ENCODE results near the gene RMND1.
"Not testable (repeated sequence)": the region's sequence is repeated elsewhere in the genome, so short reads cannot be mapped to it uniquely, and the experiment has no call there.

The RMND1 gene

GRCh38 chr6:151481786-151482185 lies 29.9 kb upstream of the RMND1 start:
- H3K27ac Mint-ChIP-seq = no peak overlapping the region
- H3K9me3 Mint-ChIP-seq = no peaks in the 10 kb centered on the region
- H3K4me3 Mint-ChIP-seq = no peak overlapping the region
- ATAC-seq (replicated peaks) (no peak), DNase-seq (no peak)
- H3K27me3 Mint-ChIP-seq = no peaks in the 10 kb centered on the region
- H3K4me1 Mint-ChIP-seq = peaks cover 11 to 17% of the 10 kb centered on the region in 2 donors
- H3K36me3 Mint-ChIP-seq = peaks cover 0 to 4% of the 10 kb centered on the region in 2 donors

- Mint-ChIP-seq H3K27me3 (no peaks in the 10 kb centered on the region), H3K4me1 (peaks cover 11 to 22% of the 10 kb centered on the region in 2 donors), H3K4me3 (no peak overlapping the region), H3K36me3 (peaks cover 0 to 4% of the 10 kb centered on the region in 2 donors), H3K27ac (no peak overlapping the region), H3K9me3 (no peaks in the 10 kb centered on the region)
- DNase-seq (no peak), ATAC-seq (replicated peaks) (no peak)
These were observed 26.7 kb upstream of the RMND1 start for GRCh38 chr6:151478670-151479069.

GRCh38 chr6:151477726-151478125 lies 25.8 kb upstream of the RMND1 start:
- Mint-ChIP-seq H3K36me3 (peaks cover 0 to 4% of the 10 kb centered on the region in 2 donors), H3K4me3 (no peak overlapping the region), H3K27ac (no peak overlapping the region), H3K27me3 (no peaks in the 10 kb centered on the region), H3K4me1 (peaks cover 11 to 22% of the 10 kb centered on the region in 2 donors), H3K9me3 (no peaks in the 10 kb centered on the region)
- ATAC-seq (replicated peaks) = no peak
- no peak for DNase-seq

GRCh38 chr6:151475653-151476523 lies 24.0 kb upstream of the RMND1 start:
- DNase-seq (no peak), ATAC-seq (replicated peaks) (peak in 1 of 2 donors; percentile 50)
- Mint-ChIP-seq H3K9me3 (no peaks in the 10 kb centered on the region), H3K4me1 (peaks cover 0 to 5% of the 10 kb centered on the region in 2 donors), H3K27me3 (no peaks in the 10 kb centered on the region), H3K27ac (no peak overlapping the region), H3K4me3 (no peak overlapping the region), H3K36me3 (peaks cover 4% of the 10 kb centered on the region in 2 donors)

GRCh38 chr6:151464702-151465101 lies 12.8 kb upstream of the RMND1 start:
- H3K27me3 Mint-ChIP-seq = no peaks in the 10 kb centered on the region
- DNase-seq = no peak
- H3K36me3 Mint-ChIP-seq = peaks cover 19 to 38% of the 10 kb centered on the region in 2 donors
- H3K4me3 Mint-ChIP-seq = no peak overlapping the region
- no peak overlapping the region for H3K27ac Mint-ChIP-seq
- H3K4me1 Mint-ChIP-seq = peaks cover 8% of the 10 kb centered on the region in 2 donors
- no peak for ATAC-seq (replicated peaks)
- H3K9me3 Mint-ChIP-seq = no peaks in the 10 kb centered on the region

GRCh38 chr6:151461673-151462072 lies 9.7 kb upstream of the RMND1 start:
- Mint-ChIP-seq H3K27me3 (no peaks in the 10 kb centered on the region), H3K36me3 (peaks cover 13 to 29% of the 10 kb centered on the region in 2 donors), H3K4me1 (peaks cover 5 to 8% of the 10 kb centered on the region in 2 donors), H3K27ac (no peak overlapping the region), H3K4me3 (no peak overlapping the region), H3K9me3 (no peaks in the 10 kb centered on the region)
- DNase-seq (no peak), ATAC-seq (replicated peaks) (no peak)

- not testable (repeated sequence) for ATAC-seq (replicated peaks); H3K4me3 Mint-ChIP-seq; DNase-seq; H3K27me3 Mint-ChIP-seq; H3K9me3 Mint-ChIP-seq; H3K27ac Mint-ChIP-seq
- Mint-ChIP-seq H3K36me3 (peaks cover 1 to 15% of the 10 kb centered on the region in 2 donors), H3K4me1 (peaks cover 6 to 27% of the 10 kb centered on the region in 2 donors)
These were observed 3.9 kb upstream of the RMND1 start for GRCh38 chr6:151455751-151456398.

- Mint-ChIP-seq H3K36me3 (peaks cover 2 to 20% of the 10 kb centered on the region in 2 donors), H3K27me3 (no peaks in the 10 kb centered on the region), H3K4me1 (peaks cover 12 to 34% of the 10 kb centered on the region in 2 donors), H3K9me3 (peaks cover 0 to 2% of the 10 kb centered on the region in 2 donors), H3K4me3 (peak overlapping the region; percentile 92 to 98), H3K27ac (peak overlapping the region; percentile 97)
- no peak for DNase-seq
- peak in 1 of 2 donors; percentile 0 for ATAC-seq (replicated peaks)
These were observed 963 bp upstream of the RMND1 start for GRCh38 chr6:151452750-151453427.

GRCh38 chr6:151451417-151451949 lies 443 bp downstream of the RMND1 start:
- H3K27ac Mint-ChIP-seq = peak overlapping the region; percentile 97
- peaks cover 2 to 16% of the 10 kb centered on the region in 2 donors for H3K36me3 Mint-ChIP-seq
- peak; percentile 58 to 63 for ATAC-seq (replicated peaks)
- no peak for DNase-seq
- peak overlapping the region; percentile 92 to 98 for H3K4me3 Mint-ChIP-seq
- H3K4me1 Mint-ChIP-seq = peaks cover 9 to 36% of the 10 kb centered on the region in 2 donors
- H3K27me3 Mint-ChIP-seq = no peaks in the 10 kb centered on the region
- peaks cover 0 to 2% of the 10 kb centered on the region in 2 donors for H3K9me3 Mint-ChIP-seq

GRCh38 chr6:151450928-151451327 lies 998 bp downstream of the RMND1 start:
- H3K4me1 Mint-ChIP-seq = peaks cover 9 to 36% of the 10 kb centered on the region in 2 donors
- H3K4me3 Mint-ChIP-seq = peak overlapping the region; percentile 92 to 98
- H3K36me3 Mint-ChIP-seq = peaks cover 2 to 16% of the 10 kb centered on the region in 2 donors
- H3K27ac Mint-ChIP-seq; DNase-seq; H3K9me3 Mint-ChIP-seq; H3K27me3 Mint-ChIP-seq; ATAC-seq (replicated peaks): not testable (repeated sequence)

- H3K27me3 Mint-ChIP-seq = no peaks in the 10 kb centered on the region
- H3K36me3 Mint-ChIP-seq = peaks cover 4 to 18% of the 10 kb centered on the region in 2 donors
- DNase-seq = no peak
- no peak overlapping the region for H3K27ac Mint-ChIP-seq
- peaks cover 0 to 2% of the 10 kb centered on the region in 2 donors for H3K9me3 Mint-ChIP-seq
- H3K4me3 Mint-ChIP-seq = no peak overlapping the region
- ATAC-seq (replicated peaks) = no peak
- H3K4me1 Mint-ChIP-seq = peaks cover 8 to 23% of the 10 kb centered on the region in 2 donors
These were observed 3.3 kb downstream of the RMND1 start for GRCh38 chr6:151448623-151449022.

GRCh38 chr6:151447237-151447636 lies 4.7 kb downstream of the RMND1 start:
- Mint-ChIP-seq H3K27me3 (no peaks in the 10 kb centered on the region), H3K4me1 (peaks cover 8 to 22% of the 10 kb centered on the region in 2 donors), H3K27ac (no peak overlapping the region), H3K9me3 (peaks cover 0 to 2% of the 10 kb centered on the region in 2 donors), H3K36me3 (peaks cover 6 to 22% of the 10 kb centered on the region in 2 donors), H3K4me3 (no peak overlapping the region)
- ATAC-seq (replicated peaks) (no peak), DNase-seq (no peak)

- Mint-ChIP-seq H3K4me3 (no peak overlapping the region), H3K4me1 (peaks cover 13 to 26% of the 10 kb centered on the region in 2 donors), H3K27me3 (no peaks in the 10 kb centered on the region), H3K27ac (no peak overlapping the region), H3K36me3 (peaks cover 6 to 22% of the 10 kb centered on the region in 2 donors), H3K9me3 (peaks cover 0 to 2% of the 10 kb centered on the region in 2 donors)
- DNase-seq = no peak
- ATAC-seq (replicated peaks) = no peak
These were observed 6.4 kb downstream of the RMND1 start for GRCh38 chr6:151445482-151445881.
